Parathyroid adenoma (tissue), 2 donors: ENCODE measurements around the gene EEFSEC.

ENCODE experiments used
- H2AFZ ChIP-seq: fragments of 300-600 bp; sonication (generic); one replicate; pipeline ENCODE4 v1.7.0; 2017; ENCODE audit warnings: antibody characterized with exemption, mild to moderate bottlenecking
- H3K27ac ChIP-seq: fragments of 300-600 bp; sonication (generic); one replicate; pipeline ENCODE4 v1.7.0; 2017
- H3K27me3 ChIP-seq: fragments of 300-600 bp; sonication (generic); one replicate; pipeline ENCODE4 v1.7.0; 2017; ENCODE audit warnings: low read length; ENCODE audit not compliant: control insufficient read depth, insufficient read depth
- H3K36me3 ChIP-seq: fragments of 300-600 bp; sonication (generic); one replicate; pipeline ENCODE4 v1.7.0; 2017; ENCODE audit warnings: low read length; ENCODE audit not compliant: control insufficient read depth, insufficient read depth
- H3K4me1 ChIP-seq: fragments of 300-600 bp; sonication (generic); one replicate; pipeline ENCODE4 v1.7.0; 2017; ENCODE audit warnings: control low read depth
- H3K4me2 ChIP-seq: fragments of 300-600 bp; sonication (generic); one replicate; pipeline ENCODE4 v1.7.0; 2017; ENCODE audit warnings: low read length
- H3K4me3 ChIP-seq: fragments of 300-600 bp; sonication (generic); one replicate; pipeline ENCODE4 v1.7.0; 2017; ENCODE audit warnings: low read depth, low read length
- H3K79me2 ChIP-seq: fragments of 300-600 bp; sonication (generic); one replicate; pipeline ENCODE4 v1.7.0; 2017; ENCODE audit warnings: control low read depth
- H3K9ac ChIP-seq: fragments of 300-600 bp; sonication (generic); one replicate; pipeline ENCODE4 v1.7.0; 2017; ENCODE audit warnings: mild to moderate bottlenecking
- H3K9me3 ChIP-seq: fragments of 300-600 bp; sonication (generic); one replicate; pipeline ENCODE4 v1.7.0; 2017; ENCODE audit warnings: low read length; ENCODE audit not compliant: control insufficient read depth
- TF ChIP-seq, protein P1 (sequence below): fragments of 300-600 bp; sonication (generic); IDR thresholded peaks from one replicate; pipeline ENCODE4 v1.7.0; 2017; ENCODE audit warnings: antibody characterized with exemption, mild to moderate bottlenecking
- donor health status: primary hyperparathyroidism.

The EEFSEC gene

GRCh38 chr3:128343287-128344051 lies 190.2 kb downstream of the EEFSEC start:
- Histone ChIP-seq H3K9ac (no peak overlapping the region), H3K4me2 (no peak overlapping the region), H3K36me3 (no peaks in the 10 kb centered on the region), H3K27me3 (no peaks in the 10 kb centered on the region), H3K27ac (no peak overlapping the region), H3K79me2 (peaks cover 4% of the 10 kb centered on the region), H3K4me1 (peaks cover 8% of the 10 kb centered on the region), H2AFZ (no peak overlapping the region), H3K9me3 (no peaks in the 10 kb centered on the region), H3K4me3 (no peak overlapping the region)
- TF ChIP-seq, protein P1, sequence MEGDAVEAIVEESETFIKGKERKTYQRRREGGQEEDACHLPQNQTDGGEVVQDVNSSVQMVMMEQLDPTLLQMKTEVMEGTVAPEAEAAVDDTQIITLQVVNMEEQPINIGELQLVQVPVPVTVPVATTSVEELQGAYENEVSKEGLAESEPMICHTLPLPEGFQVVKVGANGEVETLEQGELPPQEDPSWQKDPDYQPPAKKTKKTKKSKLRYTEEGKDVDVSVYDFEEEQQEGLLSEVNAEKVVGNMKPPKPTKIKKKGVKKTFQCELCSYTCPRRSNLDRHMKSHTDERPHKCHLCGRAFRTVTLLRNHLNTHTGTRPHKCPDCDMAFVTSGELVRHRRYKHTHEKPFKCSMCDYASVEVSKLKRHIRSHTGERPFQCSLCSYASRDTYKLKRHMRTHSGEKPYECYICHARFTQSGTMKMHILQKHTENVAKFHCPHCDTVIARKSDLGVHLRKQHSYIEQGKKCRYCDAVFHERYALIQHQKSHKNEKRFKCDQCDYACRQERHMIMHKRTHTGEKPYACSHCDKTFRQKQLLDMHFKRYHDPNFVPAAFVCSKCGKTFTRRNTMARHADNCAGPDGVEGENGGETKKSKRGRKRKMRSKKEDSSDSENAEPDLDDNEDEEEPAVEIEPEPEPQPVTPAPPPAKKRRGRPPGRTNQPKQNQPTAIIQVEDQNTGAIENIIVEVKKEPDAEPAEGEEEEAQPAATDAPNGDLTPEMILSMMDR, result no peak

DNA sequence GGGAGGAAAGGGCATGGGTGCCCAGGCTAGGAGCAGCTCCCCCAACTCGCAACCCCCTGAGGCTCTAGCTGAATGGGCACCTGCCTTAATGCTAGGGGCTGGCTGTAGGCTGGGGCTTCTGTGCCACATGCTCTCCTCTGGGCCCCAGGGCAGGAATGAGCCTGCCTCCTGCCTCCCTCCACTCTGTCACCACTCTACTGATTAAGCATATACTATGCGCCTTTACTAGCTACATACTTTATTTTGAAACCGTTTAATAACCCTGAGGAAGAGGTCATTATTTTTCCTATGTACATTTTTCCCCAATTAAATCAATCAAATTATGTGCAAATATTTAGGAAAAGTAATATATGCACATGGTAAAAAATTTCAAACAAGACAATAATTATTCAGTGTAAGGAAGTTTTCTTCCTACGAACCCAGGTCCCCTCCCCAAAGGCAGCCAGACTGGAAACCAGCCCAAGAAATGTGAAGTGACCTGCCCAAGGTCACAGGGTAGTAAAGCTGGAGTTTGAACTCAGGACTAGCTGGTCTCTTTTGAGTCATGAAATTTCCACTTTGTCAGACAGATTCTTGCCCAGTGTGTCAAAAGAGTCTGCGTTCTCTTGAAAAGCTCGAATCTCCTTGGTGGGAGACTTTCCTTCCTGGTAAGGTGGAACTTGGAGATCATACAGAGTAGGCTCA lies 190.9 kb downstream of the EEFSEC start:
- TF ChIP-seq, protein P1, result no peak
- Histone ChIP-seq H3K4me2 (no peak overlapping the region), H2AFZ (no peak overlapping the region), H3K4me3 (no peak overlapping the region), H3K4me1 (peaks cover 2% of the 10 kb centered on the region), H3K79me2 (peaks cover 4% of the 10 kb centered on the region), H3K9ac (no peak overlapping the region), H3K27me3 (no peaks in the 10 kb centered on the region), H3K27ac (no peak overlapping the region), H3K36me3 (no peaks in the 10 kb centered on the region), H3K9me3 (no peaks in the 10 kb centered on the region)

DNA sequence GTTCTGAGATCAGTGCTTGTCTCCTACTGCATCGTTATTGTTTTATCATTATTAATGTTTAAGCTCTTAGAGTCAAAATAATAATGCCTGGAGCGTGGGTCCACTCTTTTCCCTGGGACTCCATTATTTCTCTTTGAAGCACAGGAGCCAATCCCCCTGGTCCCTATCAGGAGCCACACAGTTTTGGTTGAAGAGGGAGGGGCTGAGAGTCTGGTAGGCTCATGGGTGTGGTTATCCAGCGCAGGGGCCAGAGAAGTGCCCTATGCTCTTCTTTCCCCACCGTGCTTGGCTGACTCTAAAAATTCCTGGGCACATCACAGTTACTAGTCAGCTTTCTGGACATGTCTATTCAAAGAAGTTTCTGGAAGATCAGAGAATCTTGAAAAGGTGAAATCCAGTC lies 191.9 kb downstream of the EEFSEC start:
- Histone ChIP-seq H3K9me3 (no peaks in the 10 kb centered on the region), H3K4me3 (no peak overlapping the region), H3K4me2 (no peak overlapping the region), H3K27me3 (no peaks in the 10 kb centered on the region), H3K9ac (no peak overlapping the region), H3K79me2 (peaks cover 4% of the 10 kb centered on the region), H2AFZ (no peak overlapping the region), H3K4me1 (no peaks in the 10 kb centered on the region), H3K27ac (no peak overlapping the region), H3K36me3 (no peaks in the 10 kb centered on the region)
- TF ChIP-seq, protein P1, result no peak

DNA sequence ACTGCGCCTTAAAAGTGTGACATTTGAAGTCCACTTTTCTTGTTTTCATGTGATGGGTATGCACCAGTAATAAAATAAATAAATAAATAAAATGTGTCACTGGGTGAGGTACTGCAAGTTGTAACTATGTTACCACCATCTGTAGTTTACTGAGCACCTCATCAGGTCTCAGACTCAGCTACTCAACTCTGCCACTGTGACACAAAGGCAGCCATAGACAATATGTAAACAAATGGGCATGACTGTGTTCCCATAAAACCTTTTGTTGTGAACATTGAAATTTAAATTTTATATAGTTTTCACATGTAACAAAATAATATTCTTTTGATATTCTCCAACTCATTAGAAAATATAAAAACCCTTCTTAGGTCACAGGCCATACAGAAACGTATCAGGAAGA lies 193.3 kb downstream of the EEFSEC start:
- Histone ChIP-seq H3K27me3 (no peaks in the 10 kb centered on the region), H3K27ac (no peak overlapping the region), H3K9me3 (no peaks in the 10 kb centered on the region), H3K4me1 (no peaks in the 10 kb centered on the region), H3K9ac (no peak overlapping the region), H3K36me3 (no peaks in the 10 kb centered on the region), H3K4me3 (no peak overlapping the region), H3K79me2 (peaks cover 4% of the 10 kb centered on the region), H2AFZ (no peak overlapping the region), H3K4me2 (no peak overlapping the region)
- TF ChIP-seq, protein P1, result no peak
